GM19099 (cell line): ENCODE results near the gene CCNQ.

Source experiments
- POLR2A ChIP-seq: IDR thresholded peaks from 3 replicates; pipeline ENCODE4 v1.6.1; 2011; ENCODE audit warnings: low read depth; ENCODE audit not compliant: insufficient read length; ENCODE audit errors: extremely low read depth

The CCNQ gene

DNA sequence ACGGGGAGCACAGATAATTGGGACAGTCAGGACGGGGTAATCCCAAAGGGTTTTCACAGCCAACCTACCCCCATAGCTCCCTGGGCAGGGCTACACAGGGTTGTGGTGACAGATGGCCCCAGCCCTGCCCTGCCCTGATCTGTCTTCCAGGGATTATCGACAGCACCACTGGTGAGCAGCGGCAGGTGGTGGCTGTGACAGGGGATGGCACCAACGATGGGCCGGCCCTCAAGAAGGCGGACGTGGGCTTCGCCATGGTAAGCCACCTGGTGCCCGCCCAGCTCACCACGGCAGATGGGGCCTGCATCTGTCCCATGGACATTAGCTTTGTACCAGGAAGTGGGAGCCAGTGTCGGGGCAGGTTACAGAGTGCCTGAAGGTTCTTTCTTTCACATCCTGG, 42.2 kb downstream of the CCNQ start:
- TF ChIP-seq POLR2A, result no peak

DNA sequence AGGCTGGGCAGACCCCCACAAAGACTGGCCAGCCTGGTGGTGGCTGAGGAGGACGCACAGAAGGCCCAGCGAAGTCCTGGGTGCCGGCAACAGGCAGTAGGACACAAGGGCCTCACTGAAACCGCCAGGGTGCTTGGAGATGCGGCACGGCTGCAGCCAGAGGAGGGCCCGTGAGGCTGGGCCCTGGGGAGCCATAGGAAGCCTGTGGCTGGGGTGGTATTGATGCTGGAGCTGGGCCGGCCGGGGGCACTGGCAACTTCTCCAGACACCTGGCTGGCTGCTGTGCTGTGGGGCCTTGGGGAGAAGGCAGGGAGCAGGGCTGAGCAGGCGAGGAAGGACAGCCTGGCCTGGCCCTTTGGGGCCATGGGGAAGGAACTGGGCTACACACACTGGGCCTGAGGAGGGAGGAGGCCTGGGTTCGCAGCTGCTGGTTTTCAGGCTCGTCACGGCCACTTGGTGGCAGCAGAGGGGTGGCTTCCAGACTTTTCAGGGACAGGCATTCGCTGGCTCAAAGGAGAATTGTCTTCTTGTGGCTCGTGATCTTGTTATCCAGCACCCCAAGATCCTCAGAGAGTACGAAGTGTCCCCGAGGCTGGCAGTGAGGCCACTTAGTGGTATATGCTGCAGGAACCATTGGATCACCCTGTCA, 44.3 kb downstream of the CCNQ start:
- no peak for TF ChIP-seq POLR2A

DNA sequence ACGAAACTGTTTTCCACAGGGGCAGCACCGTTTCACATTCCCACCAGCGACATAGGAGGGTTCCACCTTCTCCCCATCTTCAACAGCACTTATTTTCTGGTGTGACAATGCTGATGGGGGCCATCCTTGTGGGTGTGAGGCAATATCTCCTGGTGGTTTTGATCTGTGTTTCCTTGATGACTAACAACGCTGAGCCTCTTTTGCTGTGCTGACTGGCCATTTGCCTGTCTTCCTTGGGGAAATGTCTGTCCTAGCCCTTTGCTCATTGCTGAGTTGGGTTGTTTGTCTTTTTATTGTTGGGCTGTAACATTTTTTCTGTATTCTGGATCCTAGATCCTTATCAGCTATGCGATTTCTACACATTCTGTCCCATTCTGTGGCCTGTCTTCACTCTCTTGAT, 47.8 kb downstream of the CCNQ start:
- no peak for TF ChIP-seq POLR2A

GRCh38 chrX:153549807-153550206, 49.1 kb downstream of the CCNQ start:
- TF ChIP-seq POLR2A, result no peak

- no peak for TF ChIP-seq POLR2A
Measured at GRCh38 chrX:153549231-153549630, 49.7 kb downstream of the CCNQ start.

DNA sequence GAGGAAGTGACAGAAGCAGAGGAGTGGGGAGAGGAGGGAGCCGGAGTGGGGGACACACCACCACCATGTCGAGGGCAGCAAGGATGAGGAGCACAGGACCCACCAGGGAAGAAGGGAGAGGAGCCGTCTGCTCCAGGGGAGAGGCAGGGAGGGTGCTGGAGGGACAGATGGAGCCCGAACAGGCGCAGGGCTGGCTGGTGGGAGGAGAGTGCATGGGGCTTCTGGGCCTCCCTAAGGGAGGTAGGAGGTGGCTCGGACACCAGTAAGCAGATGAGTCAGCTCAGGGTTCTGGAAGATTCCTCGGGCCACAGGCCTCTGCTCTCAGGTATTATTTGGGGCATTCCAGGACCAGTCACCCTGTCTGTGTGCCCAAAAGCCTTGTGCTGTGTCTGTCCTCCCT, 51.7 kb downstream of the CCNQ start:
- TF ChIP-seq POLR2A, result no peak

- TF ChIP-seq POLR2A, result no peak
Measured at GRCh38 chrX:153546386-153546785, 52.6 kb downstream of the CCNQ start.

DNA sequence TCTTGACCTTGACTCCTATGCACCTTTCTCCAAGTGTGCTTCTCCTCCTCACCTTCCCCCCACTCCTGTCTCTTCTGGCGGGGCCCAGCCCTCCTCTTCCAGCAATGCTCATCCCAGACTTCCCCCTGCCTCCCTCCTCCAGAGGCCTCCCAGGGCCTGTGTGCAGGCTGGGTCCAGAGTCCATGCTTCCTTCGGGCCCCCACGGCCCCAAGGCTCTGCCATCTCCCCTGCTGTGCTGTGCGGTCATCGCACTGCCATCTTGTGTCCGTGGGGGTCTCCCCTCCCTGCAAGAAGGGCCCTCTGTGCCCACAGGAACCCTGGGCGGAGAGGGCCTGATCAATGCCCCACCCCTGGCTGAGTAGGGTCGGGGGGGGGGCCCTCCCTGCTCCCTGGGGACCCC, 54.2 kb downstream of the CCNQ start:
- no peak for TF ChIP-seq POLR2A

DNA sequence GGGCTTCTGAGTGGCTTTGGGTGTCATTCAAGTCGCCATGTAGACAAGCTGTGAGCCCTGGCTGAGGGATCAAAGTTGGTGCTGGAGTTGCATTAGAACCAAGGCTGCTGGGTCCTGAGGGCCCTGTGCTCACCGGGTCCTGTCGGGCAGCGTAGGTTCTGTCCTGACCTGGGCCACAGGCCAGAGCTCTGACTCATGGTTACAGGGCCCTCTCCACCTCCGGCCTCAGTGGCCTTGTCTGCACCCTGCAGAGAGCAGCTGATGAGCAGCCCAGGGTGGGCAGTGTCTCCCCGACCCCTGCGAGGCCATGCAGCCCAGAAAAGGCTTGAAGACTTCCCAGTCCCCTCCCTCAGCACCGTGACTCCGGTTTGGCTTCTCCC, 59.0 kb downstream of the CCNQ start:
- no peak for TF ChIP-seq POLR2A

GRCh38 chrX:153539171-153539978, 59.6 kb downstream of the CCNQ start:
- no peak for TF ChIP-seq POLR2A

- TF ChIP-seq POLR2A, result no peak
Measured at GRCh38 chrX:153538424-153538823, 60.5 kb downstream of the CCNQ start.
